Activated CD8-positive, alpha-beta memory T cell treated with anti-CD3 and anti-CD28 coated beads, Interleukin-2, amount 50 U/mL, for 24 hours (primary cell): ENCODE measurements around the gene RBPMS2.
"Not testable (repeated sequence)": the region's sequence is repeated elsewhere in the genome, so short reads cannot be mapped to it uniquely, and the experiment has no call there.

Experiments
- DNase-seq: peaks from one replicate; pipeline ENCODE4 v3.0.0-alpha.2; 2020; ENCODE audit errors: extremely low read depth

Gene RBPMS2

GRCh38 chr15:64754663-64755426 lies 20.5 kb downstream of the RBPMS2 start:
- no peak for DNase-seq

- no peak for DNase-seq
These were observed 21.8 kb downstream of the RBPMS2 start for GRCh38 chr15:64753480-64754185.

DNA sequence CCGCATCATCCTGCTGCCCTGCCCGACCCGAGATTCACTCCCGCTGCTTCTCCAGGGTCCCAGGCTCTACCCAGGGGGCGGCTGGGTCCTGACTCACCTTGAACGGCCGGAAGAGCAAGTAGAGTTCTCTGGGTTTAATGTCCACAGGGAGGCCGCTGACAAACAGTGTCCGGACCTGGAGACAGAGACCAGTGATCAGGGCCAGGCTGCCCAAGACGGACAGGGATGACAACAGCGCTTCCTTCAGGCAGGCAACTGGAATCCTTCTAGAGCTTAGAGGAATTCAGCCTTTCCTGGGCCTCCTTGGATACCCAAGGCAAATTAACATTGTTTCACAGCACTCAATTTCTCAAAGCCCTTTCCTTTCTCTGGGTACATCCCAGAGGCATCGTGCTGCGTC lies 23.9 kb downstream of the RBPMS2 start:
- no peak for DNase-seq

- DNase-seq = no peak
These were observed 25.3 kb downstream of the RBPMS2 start for GRCh38 chr15:64749999-64750657.

DNA sequence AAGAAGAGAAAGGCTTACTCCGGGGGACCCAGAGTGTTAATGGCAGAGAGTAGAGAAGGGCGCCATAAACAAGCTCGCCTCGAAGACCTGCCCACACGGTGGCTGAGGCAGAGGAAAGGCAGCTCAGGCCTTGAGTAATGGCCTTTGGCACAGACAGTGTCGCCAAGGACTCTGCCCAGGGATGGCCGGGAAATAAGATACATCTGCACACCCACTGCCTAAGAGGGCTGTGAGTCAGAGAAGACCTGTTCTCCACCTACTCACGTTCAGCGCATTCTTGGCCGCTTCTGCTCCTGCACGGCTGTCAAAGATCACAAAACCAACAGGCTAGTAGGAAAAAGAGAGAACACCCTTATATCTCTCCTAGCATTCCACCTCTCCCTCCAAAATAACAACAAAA lies 26.2 kb downstream of the RBPMS2 start:
- DNase-seq = no peak

DNA sequence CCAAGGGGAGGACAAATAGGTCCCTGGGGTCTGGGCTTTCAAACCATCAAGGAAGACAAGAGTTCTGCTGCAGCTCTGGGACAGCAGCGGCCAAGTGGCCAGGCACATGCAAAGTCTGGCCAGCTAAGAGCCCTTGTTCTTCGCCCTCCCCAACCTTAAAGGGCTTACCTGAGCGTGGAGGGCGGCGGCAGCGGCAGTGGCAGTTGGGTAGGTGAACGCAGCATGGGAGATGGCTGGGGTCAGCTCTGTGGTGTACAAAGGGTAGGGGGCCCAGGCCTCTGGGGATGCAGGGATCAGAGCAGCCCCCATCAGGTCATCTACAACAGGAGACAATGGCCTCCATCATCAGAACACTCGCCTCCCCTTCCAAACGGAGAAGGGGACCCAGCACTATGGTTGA lies 27.1 kb downstream of the RBPMS2 start:
- DNase-seq = no peak

- no peak for DNase-seq
These were observed 27.8 kb downstream of the RBPMS2 start for GRCh38 chr15:64747578-64747977.

GRCh38 chr15:64746921-64747320 lies 28.5 kb downstream of the RBPMS2 start:
- no peak for DNase-seq

GRCh38 chr15:64746356-64746755 lies 29.0 kb downstream of the RBPMS2 start:
- no peak for DNase-seq

- DNase-seq = no peak
These were observed 31.7 kb downstream of the RBPMS2 start for GRCh38 chr15:64743691-64744090.

DNA sequence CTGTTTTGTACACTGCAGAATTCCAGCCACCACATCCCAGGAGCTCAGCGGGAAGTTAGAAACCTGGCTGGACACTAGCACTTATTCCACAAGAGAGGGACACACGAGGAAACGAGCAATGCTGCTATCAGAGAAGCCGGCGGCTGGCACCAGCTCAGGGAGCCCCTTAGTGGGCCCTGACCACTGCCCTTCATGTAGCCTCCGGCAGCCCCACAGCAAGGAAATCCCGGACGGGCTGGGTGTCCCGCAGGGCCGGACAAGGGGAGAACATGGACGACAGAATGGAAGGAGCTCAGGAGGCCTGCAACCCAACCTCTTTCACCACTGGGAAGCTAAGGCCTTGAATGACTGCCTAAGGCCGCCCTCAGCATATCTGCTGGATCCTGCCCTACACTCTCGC lies 32.5 kb downstream of the RBPMS2 start:
- no peak for DNase-seq

DNA sequence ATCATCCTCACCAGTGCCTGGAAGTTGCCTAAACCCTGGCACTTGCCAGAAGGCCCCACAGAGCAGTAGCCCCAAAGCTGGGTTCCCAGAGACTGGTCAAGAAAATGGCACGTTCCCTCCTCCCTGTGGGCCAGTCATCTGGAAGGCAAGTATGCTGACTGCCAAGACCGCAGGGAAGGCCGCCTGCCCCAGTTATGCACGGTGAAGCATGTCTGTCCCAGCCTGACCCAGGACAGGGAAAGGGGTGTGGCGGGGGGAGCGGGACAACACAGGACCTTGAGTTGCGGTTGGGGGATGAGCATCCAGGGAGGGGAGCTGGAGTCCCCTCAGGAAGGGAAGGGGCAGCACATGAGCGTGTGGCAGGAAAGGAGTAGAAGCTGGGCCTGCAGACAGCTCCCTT lies 33.0 kb downstream of the RBPMS2 start:
- DNase-seq = no peak

- not testable (repeated sequence) for DNase-seq
These were observed 33.7 kb downstream of the RBPMS2 start for GRCh38 chr15:64741708-64742107.

- no peak for DNase-seq
These were observed 34.8 kb downstream of the RBPMS2 start for GRCh38 chr15:64740311-64741170.

- DNase-seq = no peak
These were observed 35.7 kb downstream of the RBPMS2 start for GRCh38 chr15:64739577-64740143.

- DNase-seq = no peak
These were observed 36.2 kb downstream of the RBPMS2 start for GRCh38 chr15:64739156-64739555.

DNA sequence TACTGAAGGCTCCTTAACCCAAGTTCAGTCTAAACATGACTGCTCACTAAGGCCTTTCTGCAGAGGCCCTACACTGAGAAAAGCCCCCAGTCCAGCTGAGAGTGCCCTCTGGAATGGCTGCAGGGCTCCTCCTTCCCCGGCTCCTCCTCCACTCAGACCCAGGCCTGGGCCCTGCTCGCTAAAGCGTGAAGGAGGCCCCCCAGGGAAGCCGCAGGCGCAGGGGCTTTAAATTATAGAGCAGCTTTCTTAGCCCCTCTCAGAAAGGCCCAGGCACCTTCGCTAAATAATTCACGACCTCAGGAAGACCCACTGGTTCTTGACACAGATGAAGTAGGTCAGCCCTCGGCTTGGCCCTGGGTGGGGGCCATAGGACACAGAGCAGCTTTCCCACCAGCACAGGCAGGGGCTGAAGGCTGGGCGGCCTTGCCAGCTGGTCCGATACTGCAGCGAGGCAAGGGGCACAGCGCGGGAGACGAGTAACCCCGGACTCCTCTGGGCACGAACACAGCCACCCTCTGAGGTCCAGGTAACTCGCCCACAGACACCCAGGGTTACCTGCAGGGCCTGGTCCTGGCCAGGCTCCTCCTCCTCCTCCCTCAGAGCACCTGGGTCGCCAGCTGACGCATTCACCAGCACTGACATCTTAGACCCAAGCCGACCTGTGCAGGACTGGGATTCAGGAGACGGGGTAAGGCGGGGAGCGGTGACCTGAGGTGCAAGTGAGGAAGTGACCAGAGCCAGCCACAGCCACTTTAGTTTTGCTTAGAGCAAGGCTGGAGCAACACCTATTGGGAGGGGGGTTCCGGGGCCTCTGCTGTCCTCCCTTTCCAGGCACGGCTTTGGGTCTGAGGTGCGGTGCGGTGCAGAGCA lies 36.9 kb downstream of the RBPMS2 start:
- no peak for DNase-seq

DNA sequence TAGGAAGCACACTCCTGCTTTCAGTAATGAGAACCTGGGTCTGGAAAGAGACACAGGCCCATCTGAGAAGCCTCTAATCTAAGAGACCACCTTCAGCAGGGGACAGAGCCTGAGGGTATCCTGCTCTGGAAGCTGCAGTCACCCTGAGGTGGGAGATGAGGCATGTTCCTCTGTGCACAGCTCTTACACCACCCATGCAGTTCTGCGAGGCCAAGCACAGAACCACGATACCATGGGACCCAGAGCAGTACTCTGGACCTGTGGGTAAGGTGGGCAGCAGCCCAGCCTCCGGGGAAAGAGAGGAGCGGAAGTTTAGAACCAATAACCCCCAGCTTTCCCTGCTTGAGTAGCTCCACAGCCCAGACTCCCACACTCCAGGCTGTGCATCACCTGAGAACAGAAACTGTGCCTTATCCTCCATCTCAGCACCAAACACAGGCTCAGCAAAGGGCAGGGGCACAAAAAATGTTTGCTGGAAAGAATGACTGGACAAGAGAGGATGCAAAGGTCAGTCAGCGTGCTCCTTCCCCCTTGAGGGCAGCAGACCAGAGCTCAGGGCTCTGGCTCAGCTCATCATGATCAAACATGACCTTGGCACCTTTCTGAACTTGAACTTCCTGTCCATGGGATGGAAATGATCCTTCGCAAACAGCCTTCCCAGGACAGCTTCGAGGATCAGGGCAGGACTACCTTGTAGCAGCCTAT lies 43.1 kb downstream of the RBPMS2 start:
- DNase-seq = no peak

DNA sequence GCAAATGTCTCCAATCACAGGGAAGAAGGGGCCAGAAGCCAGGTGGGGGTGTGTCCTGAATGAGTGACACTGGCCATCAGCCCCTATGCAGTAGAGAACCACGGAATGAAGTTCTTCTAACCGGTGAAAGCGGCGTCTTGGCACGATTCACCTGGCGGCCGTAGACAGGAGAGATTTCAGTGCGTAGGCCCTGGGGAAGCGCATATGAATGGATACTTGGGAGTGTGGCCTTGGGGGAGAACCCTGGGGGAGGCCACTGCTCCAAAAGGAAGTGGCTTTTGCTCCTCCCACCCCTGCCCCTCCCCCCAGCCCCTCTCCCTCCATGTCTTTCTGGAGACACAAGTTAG lies 43.6 kb downstream of the RBPMS2 start:
- no peak for DNase-seq
